GM21367 (cell line): ENCODE measurements around the gene RASSF3.

Experiments used
- ATAC-seq: cut with Tn5 transposase; IDR thresholded peaks from one replicate; pipeline ENCODE4 v1.9.1; 2021; ENCODE audit not compliant: unreplicated experiment

Gene RASSF3

GRCh38 chr12:64718649-64719048 lies 108.4 kb downstream of the RASSF3 start:
- ATAC-seq = no peak

DNA sequence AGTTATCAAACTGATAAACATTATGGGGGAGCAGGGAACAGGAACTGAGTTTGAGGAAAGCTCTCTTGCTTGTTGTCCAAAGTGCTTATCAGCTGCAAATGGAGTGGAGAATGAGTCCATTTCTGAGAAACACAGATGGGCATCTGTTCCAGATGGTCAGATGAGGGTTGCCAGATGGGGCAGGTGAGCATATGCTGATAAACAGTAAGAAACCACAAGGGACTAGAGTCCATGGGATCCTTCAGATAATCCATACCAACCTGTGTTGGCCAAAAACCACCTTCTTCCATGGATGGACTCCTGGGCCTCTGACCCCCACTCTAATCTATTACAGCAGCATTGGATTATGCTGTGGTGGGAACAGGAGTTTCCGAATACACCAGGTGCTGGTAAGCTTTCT lies 110.6 kb downstream of the RASSF3 start:
- ATAC-seq = no peak

DNA sequence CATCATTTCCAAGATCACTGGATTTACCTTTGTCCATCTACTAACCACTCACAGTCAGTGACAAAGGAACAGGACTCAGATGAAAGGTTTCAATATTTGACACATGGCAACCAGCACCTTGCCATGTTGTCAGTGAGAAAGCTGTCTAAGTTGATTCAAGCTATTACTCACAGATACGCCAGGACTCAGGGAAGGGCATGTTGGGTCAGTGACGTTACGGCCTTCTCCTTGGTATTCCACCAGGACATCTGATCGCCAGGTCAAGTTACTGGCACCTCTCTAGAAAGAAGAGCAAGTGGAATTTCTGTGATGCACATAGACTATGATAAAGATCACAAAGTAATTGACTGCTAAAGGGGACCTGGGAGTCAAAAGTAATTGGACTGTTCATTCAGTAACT lies 112.5 kb downstream of the RASSF3 start:
- no peak for ATAC-seq

DNA sequence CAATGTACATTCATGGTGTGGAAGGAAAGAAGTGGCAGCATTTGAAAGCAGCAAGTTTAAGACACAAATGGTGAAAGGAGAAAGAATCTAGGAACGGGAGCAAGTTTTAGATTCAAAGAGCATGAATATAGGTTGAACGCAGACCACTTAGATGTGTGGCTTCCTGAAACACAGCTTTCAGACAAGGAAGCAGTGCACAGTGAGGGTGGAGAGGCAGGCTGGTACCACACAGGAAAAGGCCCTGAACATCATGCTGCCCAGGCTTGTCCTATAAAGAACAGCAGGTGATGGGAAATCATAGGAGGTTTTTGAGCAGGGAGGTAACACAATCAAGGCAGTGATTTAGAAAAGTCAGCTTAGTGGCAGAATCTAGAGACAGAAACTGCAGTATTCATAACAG lies 113.3 kb downstream of the RASSF3 start:
- no peak for ATAC-seq

DNA sequence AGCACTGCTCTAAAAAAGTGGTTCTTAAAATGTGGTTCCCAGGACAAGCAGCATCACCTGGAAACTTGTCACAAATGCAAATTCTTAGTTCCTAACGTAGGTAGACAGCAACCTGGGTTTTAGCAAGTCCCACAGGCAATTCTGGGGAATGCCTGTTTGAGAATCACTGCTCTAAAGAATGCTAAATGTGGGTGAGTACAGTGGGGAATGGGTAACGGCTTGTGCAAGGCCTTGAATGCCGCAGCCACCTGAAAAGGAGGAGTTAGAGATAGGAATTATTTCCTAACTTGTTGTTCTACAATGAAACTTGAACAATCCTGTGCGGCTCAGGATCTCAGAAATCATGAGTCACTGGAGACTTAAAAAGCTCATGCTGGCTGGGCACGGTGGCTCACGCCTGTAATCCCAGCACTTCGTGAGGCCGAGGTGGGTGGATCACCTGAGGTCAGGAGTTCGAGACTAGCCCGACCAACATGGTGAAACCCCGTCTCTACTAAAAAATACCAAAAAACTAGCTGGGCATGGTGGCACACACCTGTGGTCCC lies 114.0 kb downstream of the RASSF3 start:
- ATAC-seq = no peak

DNA sequence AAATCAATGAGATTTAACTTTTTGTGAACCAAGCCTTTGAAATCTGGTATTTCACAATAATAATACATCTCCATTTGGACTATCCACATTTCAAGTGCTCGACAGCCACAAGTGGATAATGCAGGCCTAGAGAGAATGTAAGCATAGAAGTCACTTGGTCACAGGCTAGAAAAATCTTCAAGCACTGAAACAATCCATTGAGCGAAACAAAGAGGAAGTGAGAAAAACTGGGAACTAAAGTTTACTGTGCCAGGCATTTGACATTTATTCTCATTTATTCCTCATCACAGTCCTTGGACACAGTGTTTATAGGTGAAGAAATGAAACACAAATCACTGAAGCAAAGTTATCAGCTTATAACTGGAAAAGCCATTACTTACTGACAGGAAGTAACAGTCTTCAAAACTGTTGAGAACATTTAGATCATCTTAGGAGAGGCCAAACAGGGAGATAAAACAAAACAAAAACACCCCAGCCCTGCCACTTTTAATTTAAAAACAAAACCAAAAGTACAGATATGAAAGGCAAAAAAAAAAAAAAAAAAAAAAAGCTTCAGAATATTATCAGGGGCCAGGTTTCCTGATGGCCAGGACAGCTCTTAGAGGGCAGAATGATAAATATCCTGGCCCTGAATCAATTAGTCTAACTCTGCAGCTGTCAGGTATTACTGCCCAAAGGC lies 119.8 kb downstream of the RASSF3 start:
- ATAC-seq = no peak

DNA sequence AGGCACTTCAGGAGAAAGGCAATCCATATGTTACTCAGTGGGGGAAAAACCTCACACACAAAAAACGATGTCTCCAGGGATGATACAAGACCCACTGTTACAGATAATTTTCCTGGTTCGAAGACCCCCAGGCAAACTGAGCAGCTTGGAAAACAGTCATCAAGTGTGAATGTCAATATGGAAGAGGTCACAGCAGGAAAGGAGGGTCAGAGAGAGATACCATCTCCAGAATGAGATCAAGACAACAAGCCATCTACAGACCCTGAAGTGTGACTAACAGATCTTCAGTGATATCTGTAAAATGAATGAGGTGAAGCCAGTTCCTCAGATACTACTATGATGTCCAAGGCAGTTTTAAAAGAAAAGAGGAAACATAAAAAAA lies 120.3 kb downstream of the RASSF3 start:
- no peak for ATAC-seq

DNA sequence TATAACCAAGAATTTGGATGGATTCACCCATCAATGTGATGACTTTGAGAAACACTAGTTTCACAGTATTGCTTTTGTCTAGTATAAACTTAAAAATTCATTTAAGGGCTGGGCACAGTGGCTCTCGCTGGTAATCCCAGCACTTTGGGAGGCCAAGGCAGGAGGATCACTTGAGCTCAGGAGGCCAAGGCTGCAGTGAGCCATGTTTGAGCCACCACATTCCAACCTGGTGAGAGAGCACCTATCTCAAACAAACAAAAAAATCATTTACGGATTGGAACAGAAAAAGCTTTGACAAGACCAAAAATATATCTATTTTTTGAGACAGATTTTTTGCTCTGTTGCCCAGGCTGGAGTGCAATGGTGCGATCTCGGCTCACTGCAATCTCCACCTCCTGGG lies 121.4 kb downstream of the RASSF3 start:
- no peak for ATAC-seq

DNA sequence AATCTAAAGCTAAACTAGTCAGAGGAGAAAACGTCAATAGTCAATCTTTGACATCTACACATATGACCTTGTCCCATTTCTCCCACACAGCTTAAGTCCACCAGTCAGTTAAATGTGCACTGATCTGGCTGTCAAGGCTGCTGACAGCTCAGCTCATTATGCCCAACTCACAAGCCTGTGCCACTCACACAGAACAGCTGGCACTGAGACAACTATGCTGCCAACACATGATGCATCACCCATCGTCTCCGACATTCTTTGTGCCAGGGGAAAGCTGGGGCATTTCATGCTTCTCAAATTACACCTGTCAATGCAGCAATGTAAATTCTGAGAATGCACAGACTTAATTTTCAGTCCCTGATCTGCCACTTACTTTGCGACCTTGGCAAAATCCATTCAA lies 123.6 kb downstream of the RASSF3 start:
- no peak for ATAC-seq

GRCh38 chr12:64735442-64735841 lies 125.1 kb downstream of the RASSF3 start:
- ATAC-seq = no peak

- no peak for ATAC-seq
Measured at GRCh38 chr12:64736771-64737170, 126.5 kb downstream of the RASSF3 start.

DNA sequence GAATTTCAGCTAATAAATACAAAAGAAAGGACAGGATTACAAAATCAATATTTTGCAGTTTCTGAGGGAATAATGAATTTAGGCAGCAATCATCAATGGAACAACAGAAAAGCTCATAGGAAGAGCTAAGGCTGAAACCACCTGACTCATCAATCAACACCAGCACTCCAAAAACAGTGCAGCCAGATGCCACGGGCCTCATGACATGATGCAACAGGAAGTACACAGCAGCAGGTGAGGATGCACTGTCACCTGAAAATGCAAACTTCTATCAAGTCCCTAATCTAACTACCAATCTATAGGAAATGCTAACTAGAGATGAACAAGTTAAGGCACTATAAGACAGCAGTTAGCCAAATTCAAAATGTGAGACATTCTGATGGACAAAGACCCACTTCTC lies 127.2 kb downstream of the RASSF3 start:
- ATAC-seq = no peak

- no peak for ATAC-seq
Measured at GRCh38 chr12:64739778-64740177, 129.5 kb downstream of the RASSF3 start.

- ATAC-seq = no peak
Measured at GRCh38 chr12:64740646-64741045, 130.4 kb downstream of the RASSF3 start.

- ATAC-seq = no peak
Measured at GRCh38 chr12:64742416-64742815, 132.1 kb downstream of the RASSF3 start.

DNA sequence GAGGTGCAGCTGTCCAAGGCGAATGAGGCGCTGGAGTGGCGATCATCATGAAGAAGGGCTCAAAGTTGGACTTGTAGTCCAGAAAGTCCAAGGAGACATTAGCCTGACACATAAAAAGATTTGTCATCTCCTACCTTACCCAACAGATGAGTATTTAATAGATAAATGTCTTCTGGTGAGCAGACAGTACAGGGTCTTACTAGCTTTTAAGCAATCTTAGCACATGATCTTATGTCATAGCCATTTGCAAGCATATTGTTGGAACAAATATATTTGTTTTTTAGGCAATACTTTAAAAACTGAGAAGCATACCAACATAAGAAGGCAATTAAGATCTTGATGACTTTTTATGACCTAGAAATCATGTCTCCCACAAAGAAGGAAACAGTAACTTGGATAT lies 132.9 kb downstream of the RASSF3 start:
- no peak for ATAC-seq

DNA sequence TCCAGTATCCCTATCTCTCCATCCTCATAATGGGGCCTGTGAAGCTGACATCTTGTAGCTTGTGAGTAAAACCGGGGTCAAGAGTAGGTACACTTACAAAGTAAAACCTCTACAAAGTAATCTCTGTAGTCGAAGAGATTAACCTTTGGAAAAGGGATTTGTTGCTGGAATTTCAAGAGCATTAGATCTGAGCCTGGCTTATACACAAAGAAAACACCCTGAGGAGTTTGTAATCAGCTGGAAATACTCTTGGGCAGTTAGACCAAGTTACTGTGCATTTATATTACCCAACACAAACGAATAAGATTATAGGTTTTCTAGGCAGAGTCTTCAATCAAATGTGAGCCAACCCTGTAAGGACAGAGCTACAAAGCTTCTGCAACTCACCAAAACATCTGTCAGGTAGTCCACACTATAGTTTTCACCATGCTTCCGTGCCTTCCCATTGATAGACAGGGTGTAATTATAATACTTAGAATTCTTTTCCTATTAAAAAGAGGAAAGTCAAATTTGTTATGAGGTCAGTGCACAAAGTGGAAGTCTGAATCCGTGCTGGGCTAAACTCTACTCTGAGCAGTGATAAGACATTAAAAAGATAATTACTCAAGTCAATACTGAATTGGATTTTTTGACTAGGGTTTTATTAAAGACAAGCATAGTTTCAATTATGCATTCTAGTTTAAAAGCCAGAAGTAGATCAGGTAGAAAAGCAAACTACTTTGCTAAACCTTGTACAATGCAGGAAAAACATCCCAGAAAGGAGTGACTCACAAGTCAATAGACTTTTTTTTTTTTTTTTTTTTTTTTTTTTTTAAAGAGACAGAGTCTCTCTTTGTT lies 134.3 kb downstream of the RASSF3 start:
- ATAC-seq = no peak

DNA sequence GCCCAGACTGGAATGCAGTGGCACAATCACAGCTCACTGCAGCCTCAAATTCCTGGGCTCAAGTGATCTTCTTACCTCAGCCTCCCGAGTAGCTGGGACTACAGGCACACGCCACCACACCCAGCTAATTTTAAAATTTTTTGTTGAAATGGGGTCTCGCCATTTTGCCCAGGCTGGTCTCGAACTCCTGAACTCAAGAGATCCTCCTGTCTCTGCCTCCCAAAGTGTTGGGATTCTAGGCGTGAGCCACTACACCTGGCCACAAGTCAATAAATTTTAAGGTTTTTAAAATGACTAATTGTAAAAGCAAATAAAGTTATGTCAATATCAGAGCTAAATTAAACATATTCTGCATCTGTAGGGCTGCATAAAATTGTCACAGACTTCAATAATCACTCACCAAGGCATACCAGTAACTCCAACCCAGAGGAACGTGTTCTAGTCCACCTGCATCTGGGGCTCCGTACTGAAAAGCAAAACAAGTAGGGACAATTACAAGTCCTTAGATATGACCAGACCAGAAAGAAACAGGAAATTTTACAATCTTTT lies 135.0 kb downstream of the RASSF3 start:
- no peak for ATAC-seq

DNA sequence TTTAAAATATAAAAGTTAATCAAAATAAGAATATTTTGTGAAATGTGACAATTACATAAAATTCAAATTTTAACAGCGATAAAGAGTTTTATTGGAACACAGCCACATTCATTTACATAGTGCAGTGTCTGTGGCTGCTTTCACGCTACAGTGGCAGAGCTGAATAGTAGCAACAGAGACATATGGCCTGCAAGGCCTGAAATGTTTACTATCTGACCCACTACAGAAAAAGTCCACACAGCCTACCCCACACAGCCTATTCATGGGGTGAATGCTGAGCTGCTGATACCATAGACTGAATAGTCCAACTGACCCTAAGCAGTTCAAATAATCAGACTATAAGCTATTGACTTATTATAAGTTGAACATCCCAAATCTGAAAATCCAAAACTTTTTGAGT lies 135.7 kb downstream of the RASSF3 start:
- ATAC-seq = no peak

GRCh38 chr12:64746663-64747062 lies 136.4 kb downstream of the RASSF3 start:
- no peak for ATAC-seq
